Endothelial cell of umbilical vein (primary cell): ENCODE measurements around the gene PILRA. TPM values are rescaled to one million over a fixed set of nuclear protein-coding genes. Genes with fewer than 3 reads are reported as not detected.

Experiments
- BruUV-seq: library from RNA; stranded (reverse); fragments of 400-500 nt; replicated peaks from 2 replicates; lab custom pipeline; 2021; lab: Mats Ljungman, UMichigan
- CTCF ChIA-PET: fragments of 300-600, 350-600 bp; sonication (Branson Sonifier 250); formaldehyde crosslinking; loops from one replicate; lab custom pipeline; 2021; ENCODE audit warnings: antibody characterized with exemption, inconsistent platforms; lab: Charles Lee
- POLR2A ChIA-PET: fragments of 300-600, 350-600 bp; sonication (Branson Sonifier 250); formaldehyde crosslinking; loops from one replicate; lab custom pipeline; 2021; ENCODE audit warnings: antibody characterized with exemption, inconsistent platforms; lab: Charles Lee
- DNase-seq: peaks from one replicate; pipeline ENCODE4 v3.0.0-alpha.2; 2011; ENCODE audit warnings: low read depth, low spot score
- FAIRE-seq: peaks from 2 replicates; lab custom pipeline; 2011; peaks lifted over from hg19 to GRCh38; lab: Jason Lieb, UNC
- H2AFZ ChIP-seq: 2 replicates; pipeline ENCODE4 v1.6.0; 2012; ENCODE audit warnings: low read depth, low read length, control low read depth, inconsistent platforms
- H3K27ac ChIP-seq: 2 replicates; pipeline ENCODE4 v1.5.1; 2011; ENCODE audit warnings: low read depth, mild to moderate bottlenecking, control low read depth, low read length, moderate library complexity; ENCODE audit not compliant: insufficient read depth
- H3K27me3 ChIP-seq, 2 experiments: 2 replicates each; pipeline versions ENCODE4 v1.6.0 to v1.6.1; 2011; ENCODE audit warnings: low read length in 2 of 2, mixed read lengths in 1 of 2; ENCODE audit not compliant: control insufficient read depth in 2 of 2, insufficient read depth in 2 of 2
- H3K36me3 ChIP-seq, 2 experiments: 2 replicates in 1 of 2; 3 replicates in 1 of 2; pipeline ENCODE4 v1.5.1; 2011; ENCODE audit warnings: low read length in 2 of 2, mild to moderate bottlenecking in 1 of 2, moderate library complexity in 1 of 2; ENCODE audit not compliant: control insufficient read depth in 2 of 2, insufficient read depth in 2 of 2; ENCODE audit errors: extremely low read depth in 1 of 2
- H3K4me1 ChIP-seq: 3 replicates; pipeline ENCODE4 v1.5.1; 2011; ENCODE audit warnings: mild to moderate bottlenecking, low read length; ENCODE audit not compliant: control insufficient read depth, insufficient read depth; ENCODE audit errors: extremely low read depth
- H3K4me2 ChIP-seq: 2 replicates; pipeline ENCODE4 v1.6.1; 2011; ENCODE audit warnings: low read length, control low read depth, mixed read lengths; ENCODE audit not compliant: insufficient read depth
- H3K4me3 ChIP-seq, 3 experiments: fragments of 200-600 bp in 1 of 3; sonication (generic), shearing (Covaris generic) in 1 of 3; replicated peaks in 1 of 3; 2 replicates each; pipeline ENCODE4 v1.5.1; 2011 to 2016; ENCODE audit warnings: control low read depth in 3 of 3, low read length in 3 of 3, mild to moderate bottlenecking in 2 of 3, inconsistent platforms in 1 of 3, low read depth in 1 of 3, moderate library complexity in 1 of 3; ENCODE audit not compliant: insufficient read depth in 1 of 3
- H3K79me2 ChIP-seq: 2 replicates; pipeline ENCODE4 v1.6.0; 2012; ENCODE audit warnings: low read length, inconsistent platforms; ENCODE audit not compliant: control insufficient read depth, insufficient read depth
- H3K9ac ChIP-seq: replicated peaks from 2 replicates; pipeline ENCODE3; 2011; ENCODE audit warnings: low read length, control low read depth; ENCODE audit not compliant: insufficient read depth; ENCODE audit errors: extremely low read depth
- H3K9me1 ChIP-seq: replicated peaks from 3 replicates; pipeline ENCODE4 v1.6.0; 2011; ENCODE audit warnings: mild to moderate bottlenecking, low read length; ENCODE audit not compliant: control insufficient read depth, insufficient read depth; ENCODE audit errors: extremely low read depth
- H3K9me3 ChIP-seq: replicated peaks from 2 replicates; pipeline ENCODE4 v1.5.1; 2012; ENCODE audit warnings: low read length, inconsistent platforms; ENCODE audit not compliant: control insufficient read depth, insufficient read depth
- H4K20me1 ChIP-seq: replicated peaks from 2 replicates; pipeline ENCODE3; 2011; ENCODE audit warnings: mild to moderate bottlenecking, low read length; ENCODE audit not compliant: control insufficient read depth, insufficient read depth; ENCODE audit errors: extremely low read depth
- CTCF ChIP-seq, 2 donors: IDR thresholded peaks; 1 replicate in 1 of 2; 2 replicates in 1 of 2; pipeline ENCODE4 v1.5.1; 2011; ENCODE audit warnings: low read length in 2 of 2, mild to moderate bottlenecking in 2 of 2, moderate library complexity in 2 of 2, control low read depth in 1 of 2, inconsistent platforms in 1 of 2, low read depth in 1 of 2; ENCODE audit not compliant: insufficient read depth in 1 of 2; ENCODE audit errors: extremely low read depth in 1 of 2
- EZH2 ChIP-seq: IDR thresholded peaks from 2 replicates; pipeline ENCODE4 v1.6.1; 2012; ENCODE audit warnings: borderline replicate concordance, low read depth, mild to moderate bottlenecking, moderate library complexity, low read length, inconsistent platforms; ENCODE audit not compliant: severe bottlenecking
- FOS ChIP-seq: IDR thresholded peaks from 2 replicates; pipeline ENCODE4 v1.6.1; 2011; ENCODE audit warnings: mild to moderate bottlenecking, low read length, moderate library complexity, borderline replicate concordance; ENCODE audit not compliant: insufficient read depth
- GATA2 ChIP-seq: IDR thresholded peaks from 2 replicates; pipeline ENCODE4 v1.7.0; 2011; ENCODE audit warnings: low read depth, mild to moderate bottlenecking, moderate library complexity, mixed read lengths, low read length; ENCODE audit not compliant: insufficient read length, insufficient read depth
- JUN ChIP-seq: IDR thresholded peaks from 2 replicates; pipeline ENCODE4 v1.6.1; 2011; ENCODE audit warnings: borderline replicate concordance, low read depth; ENCODE audit not compliant: insufficient read length, insufficient read depth
- MYC ChIP-seq: IDR thresholded peaks from one replicate; pipeline ENCODE4 v1.6.1; 2011; ENCODE audit warnings: mild to moderate bottlenecking, low read depth, low read length
- POLR2A ChIP-seq: IDR thresholded peaks from 2 replicates; pipeline ENCODE4 v1.6.1; 2012; ENCODE audit warnings: low read depth, mild to moderate bottlenecking, control low read depth, low read length
- POLR2AphosphoS5 ChIP-seq: IDR thresholded peaks from 2 replicates; pipeline ENCODE4 v1.6.1; 2012; ENCODE audit warnings: low read depth, mild to moderate bottlenecking, control low read depth, low read length, moderate library complexity; ENCODE audit not compliant: insufficient read depth
- dilution Hi-C: fragments of 300-500 bp; cut with MboI; formaldehyde crosslinking; loops from one replicate; pipeline ENCODE4 v1.15.0; 2019; ENCODE audit warnings: low sequenced_read_pairs; ENCODE audit not compliant: extremely low pct_ligation_motif_present
- intact Hi-C: fragments of 100-400 bp; cut with micrococcal nuclease; formaldehyde crosslinking; loops from one replicate; pipeline ENCODE4 v1.10.0; 2022
- polyA plus RNA-seq, 4 experiments: library from polyadenylated mRNA; depleted of rRNA in 3 of 4; stranded (reverse) in 3 of 4; unstranded in 1 of 4; fragments of >200 nt; gene quantifications; 2 replicates each; pipeline versions ENCODE4 v1.2.1 to v1.2.3, GENCODE V29; 2011 to 2012; ENCODE audit warnings: missing spikeins in 1 of 4
- total RNA-seq: library from RNA; stranded (reverse); gene quantifications from 2 replicates; pipeline ENCODE4 v1.2.3, GENCODE V29; 2021
- TF ChIP-seq, protein P1 (sequence below): IDR thresholded peaks from 2 replicates; pipeline ENCODE4 v1.6.1; 2011; ENCODE audit not compliant: insufficient read depth, insufficient read length

Gene PILRA
- total and polyA plus RNA-seq, 2 donors (not counting 3 experiments of a cell fraction or from before 2014, with no cell fraction given), result 0.61 to 1.3 TPM

- H4K20me1 ChIP-seq, result no peaks in the 10 kb centered on the region
- no peak overlapping the region for H2AFZ ChIP-seq
- dilution Hi-C loops, result no loop called here
- no peaks in the 10 kb centered on the region for H3K79me2 ChIP-seq
- no peaks in the 10 kb centered on the region for H3K4me1 ChIP-seq
- CTCF ChIA-PET, result interaction anchor here (2.2 kb wide), 1 partner anchor 11 kb away, joined by 10 read pairs; no protein-coding TSS in a partner anchor
- H3K9me3 ChIP-seq, result no peaks in the 10 kb centered on the region
- H3K27me3 ChIP-seq, result peaks cover 3 to 14% of the 10 kb centered on the region in 2 experiments
- POLR2A ChIA-PET, result no interaction called here
- BruUV-seq, result no TSS peak
- TF ChIP-seq GATA2 (no peak), MYC (no peak), JUN (no peak), FOS (no peak), EZH2 (no peak), CTCF (IDR thresholded peaks at IDR 0.05; ENCODE audit: extremely low read depth in 1 of 2, insufficient read depth in 1 of 2, low read depth in 1 of 2, low read length in 2 of 2) (no peak), POLR2AphosphoS5 (no peak), POLR2A (no peak)
- TF ChIP-seq, protein P1, sequence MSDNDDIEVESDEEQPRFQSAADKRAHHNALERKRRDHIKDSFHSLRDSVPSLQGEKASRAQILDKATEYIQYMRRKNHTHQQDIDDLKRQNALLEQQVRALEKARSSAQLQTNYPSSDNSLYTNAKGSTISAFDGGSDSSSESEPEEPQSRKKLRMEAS, result no peak
- no peak overlapping the region for H3K9ac ChIP-seq
- no peaks in the 10 kb centered on the region for H3K9me1 ChIP-seq
- no peak overlapping the region for H3K4me3 ChIP-seq
- FAIRE-seq (no peak), DNase-seq (no peak)
- H3K4me2 ChIP-seq, result no peak overlapping the region
- intact Hi-C loops, result no loop called here
- no peaks in the 10 kb centered on the region for H3K36me3 ChIP-seq
- no peak overlapping the region for H3K27ac ChIP-seq
Measured at GRCh38 chr7:100396421-100396982, 23.2 kb downstream of the PILRA start.
